ENCODE results near the gene ZBTB34. TPM values are rescaled to one million over a fixed set of nuclear protein-coding genes. Genes with fewer than 3 reads are reported as not detected.

ZBTB34 gene
- total RNA-seq, 4 donors from 2014 or later: 11.5 to 19.7 (median 16.2) TPM

DNA sequence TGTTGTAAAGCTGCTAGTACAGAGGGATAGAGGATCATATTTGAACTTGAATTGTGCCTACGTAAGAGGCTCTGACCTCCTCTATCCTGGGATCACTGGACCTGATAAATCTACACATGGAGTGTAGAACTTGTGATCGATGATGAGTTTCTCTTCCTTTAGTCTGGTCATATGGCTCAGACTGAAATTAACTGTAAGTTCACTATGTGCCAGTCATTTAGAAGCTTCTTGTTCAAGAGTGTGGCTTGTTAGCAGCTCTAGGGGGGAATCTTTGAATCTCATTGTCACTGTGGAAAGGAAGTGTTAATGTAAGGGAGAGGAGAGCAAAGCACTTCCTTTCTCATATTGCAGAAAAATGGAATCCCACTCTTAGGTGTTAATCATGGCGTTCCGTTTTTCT lies 12.1 kb downstream of the ZBTB34 start:
- TF ChIP-seq CTCF (IDR thresholded peaks at IDR 0.05; ENCODE audit: low read depth): no peak

DNA sequence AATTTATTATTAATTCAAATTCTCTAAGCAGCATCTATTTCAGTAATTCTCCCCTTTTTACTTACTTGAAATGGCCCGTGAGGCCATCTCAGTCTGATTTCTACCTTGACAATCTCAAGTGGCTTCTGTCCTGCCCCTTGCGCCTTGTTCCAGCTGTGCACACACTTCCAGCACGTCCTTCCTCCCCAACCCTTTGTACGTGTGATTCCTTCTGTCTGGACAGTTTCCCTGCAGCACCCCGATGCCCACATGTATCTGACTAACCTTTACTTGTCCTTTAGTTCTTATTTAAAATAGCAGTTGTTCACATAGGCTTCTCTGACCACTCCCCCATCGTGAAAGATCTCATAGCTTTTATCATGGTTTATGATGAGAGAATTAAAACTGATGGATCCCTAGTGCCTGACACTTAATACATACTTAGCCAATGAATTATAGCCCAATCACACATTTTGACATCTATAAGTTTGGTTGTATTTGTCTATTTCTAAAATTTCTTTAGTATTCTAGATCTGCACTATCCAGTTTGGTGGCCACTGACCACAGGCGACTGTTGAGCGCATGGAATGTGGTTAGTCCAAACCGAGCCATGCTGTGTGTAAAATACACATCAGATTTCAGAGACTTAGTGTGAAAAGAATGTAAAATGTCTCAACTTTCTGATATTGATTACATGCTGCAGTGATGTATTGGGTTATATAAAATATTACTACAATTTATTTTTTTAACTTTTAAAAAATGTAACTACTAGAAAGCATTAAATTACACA lies 14.3 kb downstream of the ZBTB34 start:
- no peak for TF ChIP-seq CTCF (IDR thresholded peaks at IDR 0.05; ENCODE audit: low read depth)

GRCh38 chr9:126875756-126876510 lies 15.5 kb downstream of the ZBTB34 start:
- TF ChIP-seq CTCF (IDR thresholded peaks at IDR 0.05; ENCODE audit: low read depth): no peak

DNA sequence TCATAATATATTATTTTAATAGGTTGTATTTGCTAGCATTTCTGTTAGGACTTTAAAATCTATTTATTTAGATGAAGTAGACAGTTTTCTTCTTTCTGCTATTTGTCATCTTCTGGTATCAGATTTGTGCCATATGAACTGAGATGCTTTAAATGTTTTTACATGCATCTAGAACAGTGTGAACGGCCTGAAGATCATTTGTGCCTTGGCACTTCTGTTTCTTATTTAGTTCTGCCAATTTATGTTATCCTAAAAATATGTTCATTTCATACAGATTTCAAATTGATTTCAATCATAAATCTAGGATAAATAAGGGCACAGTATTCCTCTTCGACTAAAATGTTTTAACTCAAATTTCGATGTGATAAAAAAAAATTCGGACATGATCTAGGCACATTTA lies 16.1 kb downstream of the ZBTB34 start:
- TF ChIP-seq CTCF (IDR thresholded peaks at IDR 0.05; ENCODE audit: low read depth): no peak

GRCh38 chr9:126877418-126877817 lies 17.0 kb downstream of the ZBTB34 start:
- no peak for TF ChIP-seq CTCF (IDR thresholded peaks at IDR 0.05; ENCODE audit: low read depth)

- no peak for TF ChIP-seq CTCF (IDR thresholded peaks at IDR 0.05; ENCODE audit: low read depth)
These were observed 18.8 kb downstream of the ZBTB34 start for GRCh38 chr9:126879288-126879687.

GRCh38 chr9:126880226-126880946 lies 19.9 kb downstream of the ZBTB34 start:
- no peak for TF ChIP-seq CTCF (IDR thresholded peaks at IDR 0.05; ENCODE audit: low read depth)

Data from subcutaneous adipose tissue (tissue), 4 donors.